ENCODE measurements around the gene CFTR. TPM values are rescaled to one million over a fixed set of nuclear protein-coding genes. Genes with fewer than 3 reads are reported as not detected.

The CFTR gene
- total and polyA plus RNA-seq, 9 of the 15 experiments (the other 6 are each of a cell fraction or from before 2014, with no cell fraction given) = 0.20 TPM; not detected in 8

DNA sequence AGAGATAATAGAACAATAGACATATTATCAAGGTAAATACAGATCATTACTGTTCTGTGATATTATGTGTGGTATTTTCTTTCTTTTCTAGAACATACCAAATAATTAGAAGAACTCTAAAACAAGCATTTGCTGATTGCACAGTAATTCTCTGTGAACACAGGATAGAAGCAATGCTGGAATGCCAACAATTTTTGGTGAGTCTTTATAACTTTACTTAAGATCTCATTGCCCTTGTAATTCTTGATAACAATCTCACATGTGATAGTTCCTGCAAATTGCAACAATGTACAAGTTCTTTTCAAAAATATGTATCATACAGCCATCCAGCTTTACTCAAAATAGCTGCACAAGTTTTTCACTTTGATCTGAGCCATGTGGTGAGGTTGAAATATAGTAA is 185.5 kb downstream of the CFTR start (continued):
- TF ChIP-seq, protein P1, sequence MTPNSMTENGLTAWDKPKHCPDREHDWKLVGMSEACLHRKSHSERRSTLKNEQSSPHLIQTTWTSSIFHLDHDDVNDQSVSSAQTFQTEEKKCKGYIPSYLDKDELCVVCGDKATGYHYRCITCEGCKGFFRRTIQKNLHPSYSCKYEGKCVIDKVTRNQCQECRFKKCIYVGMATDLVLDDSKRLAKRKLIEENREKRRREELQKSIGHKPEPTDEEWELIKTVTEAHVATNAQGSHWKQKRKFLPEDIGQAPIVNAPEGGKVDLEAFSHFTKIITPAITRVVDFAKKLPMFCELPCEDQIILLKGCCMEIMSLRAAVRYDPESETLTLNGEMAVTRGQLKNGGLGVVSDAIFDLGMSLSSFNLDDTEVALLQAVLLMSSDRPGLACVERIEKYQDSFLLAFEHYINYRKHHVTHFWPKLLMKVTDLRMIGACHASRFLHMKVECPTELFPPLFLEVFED (CRISPR knock-in tag; conservative IDR thresholded peaks at IDR 0.05) = no peak
- TF ChIP-seq ELF4 (CRISPR knock-in tag; IDR thresholded peaks at IDR 0.05) (no peak), SP1 (CRISPR knock-in tag; IDR thresholded peaks at IDR 0.05) (no peak), NELFE (IDR thresholded peaks at IDR 0.05; ENCODE audit: insufficient read depth, insufficient read length) (no peak), ZNF274 (IDR thresholded peaks at IDR 0.05; ENCODE audit: borderline replicate concordance, low read depth, low read length) (no peak), RB1 (IDR thresholded peaks at IDR 0.05; ENCODE audit: low read depth) (no peak), TRIM28 (IDR thresholded peaks at IDR 0.05) (no peak), SUPT5H (IDR thresholded peaks at IDR 0.05) (no peak), TBP (optimal IDR thresholded peaks at IDR 0.05; ENCODE audit: low read depth, low read length) (no peak)
- TF ChIP-seq, protein P2, sequence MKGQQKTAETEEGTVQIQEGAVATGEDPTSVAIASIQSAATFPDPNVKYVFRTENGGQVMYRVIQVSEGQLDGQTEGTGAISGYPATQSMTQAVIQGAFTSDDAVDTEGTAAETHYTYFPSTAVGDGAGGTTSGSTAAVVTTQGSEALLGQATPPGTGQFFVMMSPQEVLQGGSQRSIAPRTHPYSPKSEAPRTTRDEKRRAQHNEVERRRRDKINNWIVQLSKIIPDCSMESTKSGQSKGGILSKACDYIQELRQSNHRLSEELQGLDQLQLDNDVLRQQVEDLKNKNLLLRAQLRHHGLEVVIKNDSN (CRISPR knock-in tag; IDR thresholded peaks at IDR 0.05) = no peak
- TF ChIP-seq, protein P3, sequence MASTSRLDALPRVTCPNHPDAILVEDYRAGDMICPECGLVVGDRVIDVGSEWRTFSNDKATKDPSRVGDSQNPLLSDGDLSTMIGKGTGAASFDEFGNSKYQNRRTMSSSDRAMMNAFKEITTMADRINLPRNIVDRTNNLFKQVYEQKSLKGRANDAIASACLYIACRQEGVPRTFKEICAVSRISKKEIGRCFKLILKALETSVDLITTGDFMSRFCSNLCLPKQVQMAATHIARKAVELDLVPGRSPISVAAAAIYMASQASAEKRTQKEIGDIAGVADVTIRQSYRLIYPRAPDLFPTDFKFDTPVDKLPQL (IDR thresholded peaks at IDR 0.05; ENCODE audit: extremely low read depth, insufficient read length) = no peak
